CD4-positive, alpha-beta T cell treated with Interleukin-15 for 1 hour (primary cell): ENCODE data around the gene TMEM178B.
"Not testable (repeated sequence)": the region's sequence is repeated elsewhere in the genome, so short reads cannot be mapped to it uniquely, and the experiment has no call there.

ENCODE experiments used
- DNase-seq: peaks from one replicate; pipeline ENCODE4 v3.0.0-alpha.2; 2020

TMEM178B gene

GRCh38 chr7:141397236-141398163 is 323.6 kb downstream of the TMEM178B start:
- DNase-seq, result no peak

GRCh38 chr7:141400356-141400755 is 326.5 kb downstream of the TMEM178B start:
- DNase-seq, result no peak

GRCh38 chr7:141402277-141402996 is 328.6 kb downstream of the TMEM178B start:
- DNase-seq, result no peak

GRCh38 chr7:141403846-141404245 is 330.0 kb downstream of the TMEM178B start:
- not testable (repeated sequence) for DNase-seq

GRCh38 chr7:141406347-141406746 is 332.5 kb downstream of the TMEM178B start:
- no peak for DNase-seq

- DNase-seq, result no peak
Measured at GRCh38 chr7:141407893-141408292, 334.0 kb downstream of the TMEM178B start.

GRCh38 chr7:141408440-141408839 is 334.6 kb downstream of the TMEM178B start:
- DNase-seq, result no peak

- DNase-seq, result no peak
Measured at GRCh38 chr7:141409219-141409618, 335.4 kb downstream of the TMEM178B start.

- no peak for DNase-seq
Measured at GRCh38 chr7:141409801-141410329, 336.0 kb downstream of the TMEM178B start.

- DNase-seq, result no peak
Measured at GRCh38 chr7:141410353-141411000, 336.6 kb downstream of the TMEM178B start.

GRCh38 chr7:141411133-141411532 is 337.3 kb downstream of the TMEM178B start:
- no peak for DNase-seq

GRCh38 chr7:141415999-141416398 is 342.1 kb downstream of the TMEM178B start:
- DNase-seq, result no peak

- DNase-seq, result no peak
Measured at GRCh38 chr7:141416650-141417270, 342.9 kb downstream of the TMEM178B start.

- DNase-seq, result no peak
Measured at GRCh38 chr7:141417506-141417905, 343.6 kb downstream of the TMEM178B start.

GRCh38 chr7:141418066-141418465 is 344.2 kb downstream of the TMEM178B start:
- DNase-seq, result no peak

- no peak for DNase-seq
Measured at GRCh38 chr7:141421306-141421705, 347.4 kb downstream of the TMEM178B start.

GRCh38 chr7:141427134-141427533 is 353.3 kb downstream of the TMEM178B start:
- no peak for DNase-seq

- DNase-seq, result no peak
Measured at GRCh38 chr7:141430455-141431139, 356.7 kb downstream of the TMEM178B start.

GRCh38 chr7:141431140-141431479 is 357.2 kb downstream of the TMEM178B start:
- no peak for DNase-seq

- DNase-seq, result no peak
Measured at GRCh38 chr7:141431711-141432110, 357.8 kb downstream of the TMEM178B start.

GRCh38 chr7:141433698-141434097 is 359.8 kb downstream of the TMEM178B start:
- DNase-seq, result no peak

GRCh38 chr7:141436139-141436538 is 362.3 kb downstream of the TMEM178B start:
- DNase-seq, result no peak
